WTC11 (cell line): ENCODE results near the gene CTDNEP1. TPM values are rescaled to one million over a fixed set of nuclear protein-coding genes. Genes with fewer than 3 reads are reported as not detected.
A peak's percentile ranks its signal among the peaks of the same experiment; 100 is the strongest.

Source experiments
- ATAC-seq: fragments of 200-7000 bp; cut with Tn5 transposase; 2 replicates; pipeline ENCODE4 v1.10.0; 2021; ENCODE audit warnings: mild to moderate bottlenecking, moderate library complexity
- CTCF ChIA-PET: fragments of 300-600 bp; sonication (Branson Sonifier 250); formaldehyde crosslinking; loops from one replicate; lab custom pipeline; 2021; ENCODE audit warnings: antibody characterized with exemption; lab: Charles Lee
- POLR2A ChIA-PET: fragments of 350-600 bp; sonication (Branson Sonifier 250); formaldehyde crosslinking; loops from one replicate; lab custom pipeline; 2021; ENCODE audit warnings: antibody characterized with exemption; lab: Charles Lee
- DNase-seq: peaks from one replicate; pipeline ENCODE4 v3.0.0; 2021; ENCODE audit warnings: low spot score
- H3K27ac Mint-ChIP-seq: 2 replicates; pipeline ENCODE4 v1.8.0; 2021; ENCODE audit warnings: mixed read lengths
- H3K27me3 Mint-ChIP-seq: 2 replicates; pipeline ENCODE4 v1.8.0; 2021; ENCODE audit warnings: low read depth, mild to moderate bottlenecking, moderate library complexity, mixed read lengths
- H3K36me3 Mint-ChIP-seq: 2 replicates; pipeline ENCODE4 v1.8.0; 2021; ENCODE audit warnings: mixed read lengths
- H3K4me1 Mint-ChIP-seq: 2 replicates; pipeline ENCODE4 v1.8.0; 2022; ENCODE audit warnings: mixed read lengths
- H3K4me3 Mint-ChIP-seq: 2 replicates; pipeline ENCODE4 v1.8.0; 2021; ENCODE audit warnings: mild to moderate bottlenecking, moderate library complexity, mixed read lengths
- H3K9me3 Mint-ChIP-seq: 2 replicates; pipeline ENCODE4 v1.8.0; 2021; ENCODE audit warnings: mixed read lengths
- CTCF ChIP-seq: fragments of 200-600 bp; IDR thresholded peaks from 2 replicates; pipeline ENCODE4 v1.8.0; 2022; ENCODE audit warnings: antibody characterized with exemption
- ETV6 ChIP-seq: sonication (generic); formaldehyde crosslinking; IDR thresholded peaks from 2 replicates; pipeline ENCODE4 v1.8.1; 2022; ENCODE audit warnings: mild to moderate bottlenecking, missing genetic modification reagents
- FOXK1 ChIP-seq: sonication (generic); formaldehyde crosslinking; IDR thresholded peaks from 2 replicates; pipeline ENCODE4 v1.8.0; 2022; ENCODE audit warnings: mild to moderate bottlenecking, moderate library complexity, missing genetic modification reagents
- GTF2I ChIP-seq: fragments of 250-450 bp; sonication (Bioruptor Pico); conservative IDR thresholded peaks from 2 replicates; pipeline ENCODE4 v1.4.0; 2021; ENCODE audit warnings: mild to moderate bottlenecking
- NFYB ChIP-seq: sonication (generic); formaldehyde crosslinking; conservative IDR thresholded peaks from 2 replicates; pipeline ENCODE4 v1.8.0; 2022; ENCODE audit warnings: low read depth, missing genetic modification reagents
- NR1H2 ChIP-seq: sonication (generic); formaldehyde crosslinking; IDR thresholded peaks from 2 replicates; pipeline ENCODE4 v1.9.0; 2021; ENCODE audit warnings: mild to moderate bottlenecking, moderate library complexity, missing genetic modification reagents
- PRRX2 ChIP-seq: fragments of 250-450 bp; sonication (Bioruptor Pico); IDR thresholded peaks from 2 replicates; pipeline ENCODE4 v1.8.0; 2021; ENCODE audit warnings: mild to moderate bottlenecking
- SP1 ChIP-seq: sonication (generic); formaldehyde crosslinking; conservative IDR thresholded peaks from 2 replicates; pipeline ENCODE4 v1.8.1; 2022; ENCODE audit warnings: missing genetic modification reagents
- TEAD4 ChIP-seq: sonication (generic); formaldehyde crosslinking; IDR thresholded peaks from 2 replicates; pipeline ENCODE4 v1.8.0; 2022; ENCODE audit warnings: mild to moderate bottlenecking, missing genetic modification reagents
- ZNF121 ChIP-seq: sonication (generic); formaldehyde crosslinking; IDR thresholded peaks from 2 replicates; pipeline ENCODE4 v1.8.0; 2023; ENCODE audit warnings: missing genetic modification reagents
- ZNF138 ChIP-seq: sonication (generic); formaldehyde crosslinking; conservative IDR thresholded peaks from 2 replicates; pipeline ENCODE4 v1.8.1; 2022; ENCODE audit warnings: mild to moderate bottlenecking, moderate library complexity, missing genetic modification reagents
- ZNF281 ChIP-seq: sonication (generic); formaldehyde crosslinking; IDR thresholded peaks from 2 replicates; pipeline ENCODE4 v1.8.0; 2023; ENCODE audit warnings: mild to moderate bottlenecking, missing genetic modification reagents
- ZNF512 ChIP-seq: sonication (generic); formaldehyde crosslinking; IDR thresholded peaks from 2 replicates; pipeline ENCODE4 v1.8.1; 2022; ENCODE audit warnings: missing genetic modification reagents, borderline replicate concordance
- total RNA-seq: library from RNA; stranded (reverse); gene quantifications from 3 replicates; pipeline ENCODE4 v1.2.3, GENCODE V29; 2021
- TF ChIP-seq, protein P1 (sequence below): sonication (generic); formaldehyde crosslinking; IDR thresholded peaks from 2 replicates; pipeline ENCODE4 v1.8.0; 2022; ENCODE audit warnings: mild to moderate bottlenecking, missing genetic modification reagents
- TF ChIP-seq, protein P2 (sequence below): sonication (generic); formaldehyde crosslinking; IDR thresholded peaks from 2 replicates; pipeline ENCODE4 v1.8.1; 2023; ENCODE audit warnings: mild to moderate bottlenecking, missing genetic modification reagents, moderate library complexity
- TF ChIP-seq, protein P3 (sequence below): sonication (generic); formaldehyde crosslinking; IDR thresholded peaks from 2 replicates; pipeline ENCODE4 v1.8.1; 2022; ENCODE audit warnings: mild to moderate bottlenecking, moderate library complexity, missing genetic modification reagents
- TF ChIP-seq, protein P4 (sequence below): sonication (generic); formaldehyde crosslinking; IDR thresholded peaks from 2 replicates; pipeline ENCODE4 v1.8.0; 2022; ENCODE audit warnings: mild to moderate bottlenecking, missing genetic modification reagents

CTDNEP1 gene
- total RNA-seq, 1 experiment from 2014 or later, result 127 TPM

- H3K36me3 Mint-ChIP-seq, result no peaks in the 10 kb centered on the region
These were observed 36.3 kb downstream of the CTDNEP1 start for GRCh38 chr17:7215136-7215638.

GRCh38 chr17:7214300-7215135 lies 37.0 kb downstream of the CTDNEP1 start:
- Mint-ChIP-seq H3K27ac (peak overlapping the region; percentile 98), H3K4me3 (peak overlapping the region; percentile 86), H3K27me3 (peaks cover 4% of the 10 kb centered on the region; the same call in 1 of the 2 replicates), H3K4me1 (peaks cover 61% of the 10 kb centered on the region), H3K9me3 (no peaks in the 10 kb centered on the region), H3K36me3 (no peaks in the 10 kb centered on the region)
- CTCF ChIA-PET, result interaction anchor here (0.6 to 2.9 kb wide), 44 partner anchors 8 to 643 kb away, joined by 3 to 17 read pairs (median 5); partner anchors contain the start of genes ACAP1, ASGR1, CYB5D1 and DVL2
- POLR2A ChIA-PET, result interaction anchor here (0.7 to 1.1 kb wide), 5 partner anchors 14 to 221 kb away, joined by 3 to 6 read pairs (median 3); no protein-coding TSS in a partner anchor
- ATAC-seq (peak; percentile 77), DNase-seq (peak; percentile 100)
- TF ChIP-seq NFYB (CRISPR knock-in tag) (peak; percentile 71), GTF2I (CRISPR knock-in tag) (no peak), SP1 (peak; percentile 92), ZNF121 (CRISPR knock-in tag) (no peak), PRRX2 (CRISPR knock-in tag) (no peak), NR1H2 (CRISPR knock-in tag) (no peak)
- TF ChIP-seq, protein P1, sequence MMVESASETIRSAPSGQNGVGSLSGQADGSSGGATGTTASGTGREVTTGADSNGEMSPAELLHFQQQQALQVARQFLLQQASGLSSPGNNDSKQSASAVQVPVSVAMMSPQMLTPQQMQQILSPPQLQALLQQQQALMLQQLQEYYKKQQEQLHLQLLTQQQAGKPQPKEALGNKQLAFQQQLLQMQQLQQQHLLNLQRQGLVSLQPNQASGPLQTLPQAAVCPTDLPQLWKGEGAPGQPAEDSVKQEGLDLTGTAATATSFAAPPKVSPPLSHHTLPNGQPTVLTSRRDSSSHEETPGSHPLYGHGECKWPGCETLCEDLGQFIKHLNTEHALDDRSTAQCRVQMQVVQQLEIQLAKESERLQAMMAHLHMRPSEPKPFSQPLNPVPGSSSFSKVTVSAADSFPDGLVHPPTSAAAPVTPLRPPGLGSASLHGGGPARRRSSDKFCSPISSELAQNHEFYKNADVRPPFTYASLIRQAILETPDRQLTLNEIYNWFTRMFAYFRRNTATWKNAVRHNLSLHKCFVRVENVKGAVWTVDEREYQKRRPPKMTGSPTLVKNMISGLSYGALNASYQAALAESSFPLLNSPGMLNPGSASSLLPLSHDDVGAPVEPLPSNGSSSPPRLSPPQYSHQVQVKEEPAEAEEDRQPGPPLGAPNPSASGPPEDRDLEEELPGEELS (CRISPR knock-in tag), result no peak
- TF ChIP-seq, protein P2, sequence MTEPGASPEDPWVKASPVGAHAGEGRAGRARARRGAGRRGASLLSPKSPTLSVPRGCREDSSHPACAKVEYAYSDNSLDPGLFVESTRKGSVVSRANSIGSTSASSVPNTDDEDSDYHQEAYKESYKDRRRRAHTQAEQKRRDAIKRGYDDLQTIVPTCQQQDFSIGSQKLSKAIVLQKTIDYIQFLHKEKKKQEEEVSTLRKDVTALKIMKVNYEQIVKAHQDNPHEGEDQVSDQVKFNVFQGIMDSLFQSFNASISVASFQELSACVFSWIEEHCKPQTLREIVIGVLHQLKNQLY (CRISPR knock-in tag), result no peak
- TF ChIP-seq, protein P3, sequence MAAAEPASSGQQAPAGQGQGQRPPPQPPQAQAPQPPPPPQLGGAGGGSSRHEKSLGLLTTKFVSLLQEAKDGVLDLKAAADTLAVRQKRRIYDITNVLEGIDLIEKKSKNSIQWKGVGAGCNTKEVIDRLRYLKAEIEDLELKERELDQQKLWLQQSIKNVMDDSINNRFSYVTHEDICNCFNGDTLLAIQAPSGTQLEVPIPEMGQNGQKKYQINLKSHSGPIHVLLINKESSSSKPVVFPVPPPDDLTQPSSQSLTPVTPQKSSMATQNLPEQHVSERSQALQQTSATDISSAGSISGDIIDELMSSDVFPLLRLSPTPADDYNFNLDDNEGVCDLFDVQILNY (CRISPR knock-in tag), result 0 out of 2 replicates have a peak, but pooled peaks have one; percentile 30

More at GRCh38 chr17:7215136-7215638, 36.3 kb downstream of the CTDNEP1 start:
- Mint-ChIP-seq H3K4me1 (peaks cover 59% of the 10 kb centered on the region), H3K9me3 (no peaks in the 10 kb centered on the region), H3K4me3 (peak overlapping the region; percentile 86), H3K27ac (peak overlapping the region; percentile 92), H3K27me3 (peaks cover 4% of the 10 kb centered on the region; the same call in 1 of the 2 replicates)
- ATAC-seq, result peak; percentile 0; the same call in 1 of the 2 replicates
- ChIA-PET POLR2A (interaction anchor here (0.7 to 1.1 kb wide), 4 partner anchors 14 to 221 kb away, joined by 3 to 6 read pairs (median 4); no protein-coding TSS in a partner anchor), CTCF (interaction anchor here (0.9 to 2.9 kb wide), 12 partner anchors 19 to 189 kb away, joined by 3 to 17 read pairs (median 8); partner anchors contain the start of genes ASGR1, DVL2, SLC2A4 and TMEM256)
- DNase-seq, result no peak
- TF ChIP-seq, protein P4, sequence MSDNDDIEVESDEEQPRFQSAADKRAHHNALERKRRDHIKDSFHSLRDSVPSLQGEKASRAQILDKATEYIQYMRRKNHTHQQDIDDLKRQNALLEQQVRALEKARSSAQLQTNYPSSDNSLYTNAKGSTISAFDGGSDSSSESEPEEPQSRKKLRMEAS (CRISPR knock-in tag), result 0 out of 2 replicates have a peak, but pooled peaks have one; percentile 23
- TF ChIP-seq ZNF512 (no peak), TEAD4 (CRISPR knock-in tag) (0 out of 2 replicates have a peak, but pooled peaks have one; percentile 66), FOXK1 (CRISPR knock-in tag) (0 out of 2 replicates have a peak, but pooled peaks have one; percentile 41)

GRCh38 chr17:7213895-7214299 lies 37.6 kb downstream of the CTDNEP1 start:
- H3K9me3 Mint-ChIP-seq, result no peaks in the 10 kb centered on the region
- ChIA-PET POLR2A (interaction anchor here (1.0 to 1.1 kb wide), 3 partner anchors 13 to 92 kb away, joined by 3 to 6 read pairs (median 3); no protein-coding TSS in a partner anchor), CTCF (interaction anchor here (0.6 to 2.9 kb wide), 44 partner anchors 8 to 644 kb away, joined by 3 to 17 read pairs (median 5); partner anchors contain the start of genes ACAP1, ASGR1, CYB5D1 and DVL2)
- ATAC-seq, result peak; percentile 4
- H3K4me1 Mint-ChIP-seq, result peaks cover 61% of the 10 kb centered on the region
- H3K27me3 Mint-ChIP-seq, result peaks cover 3% of the 10 kb centered on the region; the same call in 1 of the 2 replicates
- peak overlapping the region; percentile 93 for H3K27ac Mint-ChIP-seq
- H3K4me3 Mint-ChIP-seq, result peak overlapping the region; percentile 86
- H3K36me3 Mint-ChIP-seq, result no peaks in the 10 kb centered on the region
- peak; percentile 97 for DNase-seq
- TF ChIP-seq ZNF138 (CRISPR knock-in tag), result no peak
- TF ChIP-seq CTCF, result peak; percentile 59
- TF ChIP-seq ZNF281 (CRISPR knock-in tag), result peak; percentile 96
- peak; percentile 68; the same call in 1 of the 2 replicates for TF ChIP-seq ETV6 (CRISPR knock-in tag)
